ENCODE data around the gene AGTR1.

GRCh38 chr3:148698190-148698810, 597 bp downstream of the AGTR1 start:
- TF ChIP-seq, protein P1, sequence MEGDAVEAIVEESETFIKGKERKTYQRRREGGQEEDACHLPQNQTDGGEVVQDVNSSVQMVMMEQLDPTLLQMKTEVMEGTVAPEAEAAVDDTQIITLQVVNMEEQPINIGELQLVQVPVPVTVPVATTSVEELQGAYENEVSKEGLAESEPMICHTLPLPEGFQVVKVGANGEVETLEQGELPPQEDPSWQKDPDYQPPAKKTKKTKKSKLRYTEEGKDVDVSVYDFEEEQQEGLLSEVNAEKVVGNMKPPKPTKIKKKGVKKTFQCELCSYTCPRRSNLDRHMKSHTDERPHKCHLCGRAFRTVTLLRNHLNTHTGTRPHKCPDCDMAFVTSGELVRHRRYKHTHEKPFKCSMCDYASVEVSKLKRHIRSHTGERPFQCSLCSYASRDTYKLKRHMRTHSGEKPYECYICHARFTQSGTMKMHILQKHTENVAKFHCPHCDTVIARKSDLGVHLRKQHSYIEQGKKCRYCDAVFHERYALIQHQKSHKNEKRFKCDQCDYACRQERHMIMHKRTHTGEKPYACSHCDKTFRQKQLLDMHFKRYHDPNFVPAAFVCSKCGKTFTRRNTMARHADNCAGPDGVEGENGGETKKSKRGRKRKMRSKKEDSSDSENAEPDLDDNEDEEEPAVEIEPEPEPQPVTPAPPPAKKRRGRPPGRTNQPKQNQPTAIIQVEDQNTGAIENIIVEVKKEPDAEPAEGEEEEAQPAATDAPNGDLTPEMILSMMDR (IDR thresholded peaks at IDR 0.05): no peak
- TF ChIP-seq POLR2AphosphoS5 (IDR thresholded peaks at IDR 0.05; ENCODE audit: insufficient read depth in 1 of 2, low read depth in 1 of 2) (no peak), POLR2A (IDR thresholded peaks at IDR 0.05) (no peak)

Data from vagina (tissue), 2 donors.